Activated CD4-positive, alpha-beta T cell treated with anti-CD3 and anti-CD28 coated beads, Interleukin-2, amount 50 U/mL, for 48 hours (primary cell): ENCODE measurements around the gene MRPS2.
A peak's percentile ranks its signal among the peaks of the same experiment; 100 is the strongest.
"Not testable (repeated sequence)": the region's sequence is repeated elsewhere in the genome, so short reads cannot be mapped to it uniquely, and the experiment has no call there.

Experiments
- DNase-seq, 2 experiments: peaks; one replicate each; pipeline ENCODE4 v3.0.0-alpha.2; 2020

The MRPS2 gene

GRCh38 chr9:135500525-135501260 lies at the start of gene MRPS2:
TSS of gene MRPS2 (plus strand) at chr9:135500682. CDS start at chr9:135500711, 29 bp downstream.
- DNase-seq = peak; percentile 82 to 86

- no peak for DNase-seq
Observed at GRCh38 chr9:135450956-135451355, 49.5 kb upstream of the MRPS2 start.

DNA sequence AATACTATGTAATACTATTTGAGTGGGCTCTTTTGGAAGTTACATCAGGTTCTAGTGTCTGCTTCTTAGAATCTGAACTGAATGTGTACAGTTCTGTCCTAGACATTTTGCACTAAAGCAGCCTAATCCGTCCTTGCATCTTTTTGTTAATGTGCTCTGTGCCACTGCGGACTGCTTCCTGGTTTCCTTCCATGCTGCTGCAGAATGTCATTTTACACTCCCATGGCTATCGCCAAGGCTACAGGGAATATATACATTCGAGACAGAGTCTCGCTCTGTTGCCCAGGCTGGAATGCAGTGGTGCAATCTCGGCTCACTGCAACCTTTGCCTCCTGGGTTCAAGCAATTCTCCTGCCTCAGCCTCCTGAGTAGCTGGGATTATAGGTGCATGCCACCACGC lies 48.6 kb upstream of the MRPS2 start:
- DNase-seq = not testable (repeated sequence)

DNA sequence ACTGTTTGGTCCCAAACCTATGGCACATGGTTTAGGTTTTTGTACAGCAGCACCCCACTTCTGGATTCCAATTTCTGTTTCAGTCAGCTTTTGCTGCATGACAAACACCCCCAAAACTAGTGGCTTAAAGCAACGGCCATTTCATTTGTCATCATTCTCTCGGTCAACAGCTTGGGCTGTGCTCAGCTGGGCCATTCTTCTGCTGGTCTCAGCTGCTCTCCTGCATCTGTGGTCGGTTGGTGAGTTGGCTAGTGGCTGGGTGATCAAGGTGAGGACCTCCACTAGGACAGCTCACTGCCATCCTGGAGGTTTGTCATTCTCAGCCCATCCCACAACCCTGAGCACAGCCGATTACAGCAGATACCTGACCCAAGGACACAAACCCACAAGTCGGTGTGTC lies 45.7 kb upstream of the MRPS2 start:
- no peak for DNase-seq

DNA sequence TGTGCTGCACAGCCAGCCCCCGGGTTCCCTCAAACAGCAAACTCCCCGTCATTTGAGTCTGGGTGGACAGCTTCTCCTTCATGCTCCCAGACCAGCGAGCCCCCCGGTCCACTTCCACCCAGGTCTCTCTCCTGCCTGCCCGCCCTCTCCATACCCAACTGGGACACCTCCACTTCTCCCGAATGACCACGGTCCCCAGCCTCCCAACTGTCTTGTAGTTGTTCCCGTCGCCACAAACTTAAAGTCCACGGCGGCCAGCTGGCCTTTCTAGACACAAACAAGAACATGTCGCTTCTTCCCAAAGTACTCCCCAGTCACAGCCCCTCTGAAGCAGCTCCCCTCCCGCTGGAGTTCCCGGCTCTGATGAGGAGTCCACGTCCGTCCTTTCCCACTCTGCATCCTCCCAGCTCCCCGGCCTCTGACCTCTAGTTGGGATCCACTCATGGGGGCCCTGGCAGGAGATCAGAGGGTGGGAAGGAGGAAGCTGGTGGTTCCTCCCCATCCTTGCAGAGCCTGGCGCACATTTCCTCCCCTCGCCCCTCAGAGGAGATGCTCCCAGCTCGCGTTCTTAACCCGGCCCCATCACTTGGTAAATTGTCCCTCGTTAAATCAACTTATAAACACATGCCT lies 45.0 kb upstream of the MRPS2 start:
- no peak for DNase-seq

DNA sequence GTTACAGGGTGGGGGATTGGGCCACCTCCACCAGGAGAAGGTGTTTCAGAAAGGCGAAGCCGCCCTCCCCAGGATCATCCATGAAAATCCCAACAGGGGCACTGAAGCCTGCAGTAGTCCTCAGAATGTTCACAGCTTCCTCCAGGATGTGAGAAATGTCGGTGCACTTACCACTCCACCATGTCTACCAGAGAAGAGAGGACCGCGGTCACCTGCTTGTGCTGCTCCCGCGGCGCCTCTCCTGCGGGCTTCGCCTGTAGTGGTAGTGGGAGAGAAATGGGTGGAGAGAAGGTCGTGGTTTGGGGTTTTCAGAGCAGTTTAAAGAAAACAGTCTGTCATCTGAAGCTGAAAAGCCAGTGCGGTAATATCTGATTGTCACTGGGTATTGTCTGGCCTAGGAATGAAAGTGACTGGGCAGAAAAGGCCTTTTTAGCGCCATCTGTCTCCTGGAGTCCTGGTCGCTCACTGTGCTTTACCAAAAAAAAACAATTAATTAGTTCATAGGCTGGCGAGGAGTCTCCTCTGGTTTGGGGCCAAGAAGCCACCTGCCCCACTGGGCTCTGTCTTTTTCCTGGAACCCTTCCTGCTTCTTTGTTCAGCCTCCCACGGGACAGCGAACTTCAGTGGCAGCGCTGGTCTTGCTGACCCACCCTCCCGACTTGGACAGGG lies 43.9 kb upstream of the MRPS2 start:
- DNase-seq = no peak

- not testable (repeated sequence) for DNase-seq
Observed at GRCh38 chr9:135458478-135458877, 42.0 kb upstream of the MRPS2 start.

- no peak for DNase-seq
Observed at GRCh38 chr9:135461936-135462335, 38.5 kb upstream of the MRPS2 start.

DNA sequence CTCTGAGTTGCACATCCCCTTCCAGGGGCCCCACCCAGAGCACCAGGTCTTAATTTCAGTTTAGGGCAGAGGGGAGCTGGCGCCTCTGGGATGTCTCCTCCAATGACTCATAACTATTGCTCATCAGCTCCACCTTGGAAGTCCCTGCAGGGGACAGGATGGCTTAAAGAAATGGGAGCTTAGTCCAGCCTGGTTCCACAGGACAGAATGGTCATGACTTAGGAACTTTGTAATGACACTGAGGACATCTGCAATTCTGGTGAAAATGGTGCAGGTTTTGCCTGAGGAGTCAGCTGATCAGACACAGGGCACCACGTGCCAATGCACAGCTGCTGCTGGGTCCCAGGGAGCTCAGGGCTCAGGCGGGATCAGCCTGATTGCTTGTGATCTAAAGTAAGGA lies 37.3 kb upstream of the MRPS2 start:
- DNase-seq = no peak

- DNase-seq = no peak
Observed at GRCh38 chr9:135464181-135464580, 36.3 kb upstream of the MRPS2 start.

- DNase-seq = peak; percentile 72 to 81
Observed at GRCh38 chr9:135468854-135469521, 31.5 kb upstream of the MRPS2 start.

- DNase-seq = no peak
Observed at GRCh38 chr9:135471791-135472640, 28.5 kb upstream of the MRPS2 start.

- DNase-seq = no peak
Observed at GRCh38 chr9:135473972-135474543, 26.4 kb upstream of the MRPS2 start.

GRCh38 chr9:135474915-135475314 lies 25.6 kb upstream of the MRPS2 start:
- DNase-seq = peak; percentile 37 to 45

GRCh38 chr9:135476561-135477355 lies 23.7 kb upstream of the MRPS2 start:
- DNase-seq = no peak

DNA sequence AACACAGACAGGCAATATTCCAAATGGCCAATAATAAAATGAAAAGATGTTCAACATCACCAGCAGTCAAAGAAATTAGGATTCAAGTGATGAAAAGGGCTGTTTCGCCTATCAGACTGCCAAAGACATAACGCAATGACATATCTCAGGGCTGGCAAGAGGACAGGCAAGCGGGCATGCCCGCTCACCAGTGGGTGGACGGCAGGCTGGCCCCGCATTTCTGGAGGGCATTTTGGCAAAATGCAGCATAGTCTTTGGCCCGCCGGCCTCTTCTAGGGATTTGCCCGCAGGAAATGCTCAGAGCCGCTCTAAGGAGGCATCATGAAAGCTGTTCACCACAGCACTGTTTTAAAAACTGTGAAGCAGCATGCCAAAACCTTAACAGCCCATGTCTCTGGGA lies 22.3 kb upstream of the MRPS2 start:
- no peak for DNase-seq

DNA sequence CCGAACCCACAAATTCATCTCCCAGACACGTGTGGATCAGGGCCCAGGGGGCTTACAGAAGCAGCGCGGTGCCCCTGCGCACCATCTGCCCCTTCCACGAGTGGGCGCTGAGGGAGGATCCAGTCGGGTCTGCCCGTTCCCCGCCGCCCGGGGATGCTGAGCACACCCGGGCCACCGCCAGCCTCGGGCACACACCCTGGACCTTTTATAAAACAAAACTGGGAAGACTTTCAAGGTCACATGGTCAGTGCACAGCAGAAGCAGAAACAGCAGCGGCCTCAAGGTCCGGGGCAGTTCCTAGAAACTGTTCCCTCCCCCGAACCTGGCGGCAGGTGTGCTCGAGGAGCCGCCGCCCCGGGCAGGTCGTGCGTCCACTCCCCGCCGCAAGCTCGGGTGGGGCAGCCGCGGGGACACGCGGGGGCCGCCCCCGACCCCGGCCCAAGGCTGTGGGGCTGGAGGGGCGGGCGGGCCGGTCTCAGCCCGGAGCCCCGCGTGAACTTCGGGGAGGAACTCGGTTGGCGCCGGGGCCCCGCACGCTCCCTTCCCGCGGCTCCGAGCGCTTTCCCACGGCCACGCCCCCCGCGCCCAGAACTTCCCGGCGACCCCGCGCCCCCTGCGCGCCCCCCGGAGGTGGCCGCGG lies 21.5 kb upstream of the MRPS2 start:
- no peak for DNase-seq

DNA sequence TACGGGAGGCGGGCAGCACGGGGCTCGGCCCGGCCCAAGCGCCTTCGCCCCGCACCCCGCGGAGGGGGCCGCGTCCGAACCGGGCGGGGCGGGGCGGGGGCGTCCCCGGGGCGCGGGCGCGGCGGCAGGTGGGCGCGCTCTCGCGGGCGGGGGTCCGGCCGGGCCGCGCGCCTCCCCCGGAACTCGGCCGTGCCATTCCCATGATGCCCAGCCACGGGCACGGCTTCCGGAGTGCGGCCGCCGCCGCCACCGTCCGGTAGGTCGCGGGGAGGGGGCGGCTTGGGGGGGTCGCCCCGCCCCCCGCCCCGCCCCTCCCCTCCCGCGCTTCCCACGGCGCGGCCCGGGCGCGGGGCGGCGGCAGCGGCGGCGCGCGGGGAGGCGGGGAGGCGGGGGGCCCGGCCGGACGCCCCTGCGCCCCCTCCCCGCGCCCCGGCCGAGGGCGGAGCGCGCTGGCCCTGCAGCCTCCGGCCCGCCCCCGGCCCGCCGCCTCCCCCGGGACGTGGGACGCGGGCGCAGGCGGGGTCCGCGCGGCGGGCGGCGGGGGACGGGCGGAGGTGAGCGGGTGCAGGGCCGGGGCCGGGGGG lies 20.9 kb upstream of the MRPS2 start, which contains the start of gene PPP1R26:
PPP1R26 (plus strand) TSS at position 314 of the 584 bp plus-strand sequence. CDS start 4,729 bp downstream, outside the sequence.
- DNase-seq = no peak

DNA sequence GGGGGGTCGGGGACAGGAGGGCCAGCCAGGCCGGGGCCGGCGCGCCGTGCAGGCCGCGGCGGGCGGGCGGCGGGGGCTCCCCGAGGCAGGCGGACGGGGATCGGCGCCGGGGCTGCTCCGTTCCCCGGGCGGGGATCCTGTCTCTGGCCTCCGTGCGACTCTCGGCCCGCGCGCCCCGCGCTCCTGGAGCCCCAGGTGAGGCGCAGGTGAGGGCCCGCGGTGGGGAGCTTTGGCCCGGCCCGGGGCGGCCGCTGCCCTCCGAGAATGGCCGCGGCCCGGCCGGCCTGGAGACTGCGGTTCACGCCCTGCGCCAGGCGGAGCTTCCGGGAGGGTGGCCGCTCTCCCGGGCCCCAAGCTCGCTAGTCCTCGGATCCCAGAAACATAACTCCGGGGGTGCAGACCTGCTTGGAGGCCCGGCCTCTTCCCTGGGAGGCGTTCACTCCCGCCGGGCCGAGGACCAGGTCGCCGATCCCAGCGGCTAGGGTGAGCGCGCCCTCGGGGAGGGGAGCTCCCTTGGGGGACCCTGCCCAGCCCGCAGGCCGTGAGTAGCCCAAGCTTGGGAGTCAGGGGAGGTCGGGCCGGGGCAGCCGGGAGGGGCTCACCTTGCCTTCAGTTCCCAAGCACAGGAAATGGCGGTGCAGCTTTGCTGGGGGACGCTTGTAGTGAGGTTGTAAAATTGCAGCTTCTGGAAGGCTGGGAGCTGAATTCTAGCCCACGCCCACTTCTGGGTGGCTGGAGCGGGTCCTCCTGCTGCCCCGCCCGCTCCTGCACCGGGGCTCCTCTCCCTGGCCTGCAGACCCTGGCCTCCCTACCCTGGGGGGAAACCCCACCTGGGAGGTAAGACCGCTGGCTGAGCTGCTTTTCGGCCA lies 20.2 kb upstream of the MRPS2 start:
- DNase-seq = no peak
